GM19468 (cell line): ENCODE data around the gene NPIPA2.
"Not testable (repeated sequence)": the region's sequence is repeated elsewhere in the genome, so short reads cannot be mapped to it uniquely, and the experiment has no call there.

ENCODE experiments used
- ATAC-seq: cut with Tn5 transposase; IDR thresholded peaks from one replicate; pipeline ENCODE4 v1.9.1; 2021; ENCODE audit warnings: mild to moderate bottlenecking, moderate library complexity, moderate number of reproducible peaks; ENCODE audit not compliant: unreplicated experiment; ENCODE audit errors: extremely low read depth

NPIPA2 gene

DNA sequence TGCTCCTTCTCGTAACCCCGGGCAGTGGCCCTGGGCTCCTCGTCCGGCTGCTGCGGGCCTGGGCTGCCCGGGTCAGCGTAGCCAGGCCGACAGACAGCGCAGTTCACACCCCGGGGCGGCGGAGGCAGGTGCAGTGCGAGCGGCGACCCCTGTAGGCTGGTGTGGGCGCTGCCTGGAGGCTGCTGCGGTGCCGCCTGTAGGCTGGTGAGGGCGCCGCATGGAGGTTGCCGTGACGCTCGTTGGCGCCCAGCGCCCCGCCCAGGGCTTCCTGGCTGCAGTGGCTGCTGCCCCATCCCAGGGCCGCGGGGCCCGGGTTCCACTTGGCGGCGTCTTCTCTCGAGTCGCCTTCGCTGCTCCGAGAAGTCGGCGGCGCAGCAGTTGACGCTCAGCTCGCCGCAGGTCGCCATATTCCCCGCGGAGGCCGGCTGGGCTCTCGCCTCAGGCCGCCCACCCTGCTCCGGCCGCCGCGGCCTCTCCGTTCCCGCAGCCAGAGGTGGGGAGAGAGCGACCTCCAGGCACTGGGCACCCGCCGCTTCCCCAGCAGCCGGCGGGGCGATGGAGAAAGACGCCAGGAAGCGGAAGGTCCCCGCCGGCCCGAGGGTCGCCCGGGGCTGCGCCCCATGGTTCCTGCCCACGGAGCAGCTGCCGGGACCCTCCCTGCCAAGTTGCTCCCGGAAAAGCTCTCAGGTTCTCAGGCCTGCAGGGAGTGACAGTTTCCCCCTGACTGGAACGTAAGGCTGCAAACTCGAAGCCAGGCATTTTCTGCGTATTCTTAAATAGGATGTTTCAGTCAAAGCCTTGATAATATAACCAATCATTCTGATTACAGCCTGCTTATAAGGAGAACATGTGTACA, at the start of gene NPIPA2:
Gene NPIPA2 (plus strand): TSS at position 261 of the 856 bp plus-strand sequence. CDS start 5,533 bp downstream, outside the sequence.
- ATAC-seq, result peak; percentile 99

DNA sequence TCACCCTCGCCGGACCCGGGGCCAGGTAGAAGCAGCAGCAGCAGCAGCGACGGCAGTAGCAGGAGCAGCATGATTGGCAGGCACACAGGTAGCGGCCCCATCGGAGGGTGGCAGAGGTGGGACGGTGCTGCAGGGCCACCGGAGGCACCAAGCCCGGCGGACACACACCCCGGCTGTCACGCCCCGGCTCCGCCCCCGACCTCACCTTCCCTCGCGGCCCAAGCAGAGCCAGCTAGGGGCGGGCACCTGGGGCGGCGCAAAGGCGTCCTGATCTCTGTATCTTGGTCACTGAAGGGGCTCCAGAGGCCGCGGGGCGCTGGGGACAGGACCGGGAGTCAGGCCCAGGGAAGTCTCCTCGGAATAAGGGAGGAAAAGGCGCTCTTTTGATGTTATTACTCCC, 48.2 kb upstream of the NPIPA2 start, which contains the start of gene PLA2G10:
Gene PLA2G10 (minus strand): TSS at position 180 of the 400 bp plus-strand sequence. CDS start 79 bp downstream, at position 101.
- not testable (repeated sequence) for ATAC-seq

GRCh38 chr16:14701859-14702258, 40.5 kb upstream of the NPIPA2 start:
- not testable (repeated sequence) for ATAC-seq

GRCh38 chr16:14702672-14703071, 39.7 kb upstream of the NPIPA2 start:
- not testable (repeated sequence) for ATAC-seq

GRCh38 chr16:14703156-14704011, 38.9 kb upstream of the NPIPA2 start, which contains the start of gene NPIPA3:
Gene NPIPA3 (plus strand): TSS chr16:14703411. CDS start chr16:14708944, 5,533 bp downstream.
- peak; percentile 98 for ATAC-seq

GRCh38 chr16:14733233-14733632, 9.1 kb upstream of the NPIPA2 start:
- ATAC-seq, result not testable (repeated sequence)

GRCh38 chr16:14740832-14741385, 1.4 kb upstream of the NPIPA2 start:
- ATAC-seq, result not testable (repeated sequence)

DNA sequence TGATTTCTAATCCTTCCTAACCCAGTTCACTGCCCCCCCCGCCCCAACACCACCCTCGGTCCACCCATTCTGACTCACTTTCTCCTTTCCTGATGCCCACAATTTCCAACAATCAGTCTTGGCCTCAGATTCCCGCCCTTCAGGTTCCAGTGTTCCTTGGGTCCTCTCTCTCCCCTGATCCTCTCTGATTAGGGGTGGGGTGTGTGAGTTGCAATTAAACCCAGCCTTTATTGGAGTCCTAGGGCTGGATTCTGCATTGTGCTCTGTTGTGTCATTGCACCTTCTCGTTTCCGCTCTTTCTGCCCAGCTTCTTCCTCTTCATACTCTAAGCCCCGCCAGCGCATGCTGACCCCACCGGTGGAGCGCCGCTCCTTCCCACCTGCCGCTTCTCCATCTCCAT, 539 bp upstream of the NPIPA2 start:
- ATAC-seq, result not testable (repeated sequence)

GRCh38 chr16:14773654-14774053, 31.3 kb downstream of the NPIPA2 start:
- ATAC-seq, result not testable (repeated sequence)

DNA sequence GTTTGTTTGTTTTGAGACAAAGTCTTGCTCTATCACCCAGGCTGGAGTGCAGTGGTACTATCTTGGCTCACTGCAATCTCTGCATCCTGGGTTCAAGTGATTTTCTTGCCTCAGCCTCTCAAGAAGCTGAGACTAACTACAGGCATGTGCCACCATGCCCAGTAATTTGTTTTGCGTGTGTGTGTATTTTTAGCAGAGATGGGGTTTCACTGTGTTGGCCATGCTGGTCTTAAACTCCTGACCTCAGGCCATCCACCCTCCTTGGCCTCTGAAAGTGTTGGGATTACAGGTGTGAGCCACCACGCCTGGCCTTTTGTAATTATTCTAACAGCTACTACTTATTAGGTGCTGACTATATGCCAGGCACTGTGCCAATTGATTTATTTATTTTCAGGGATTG, 33.3 kb downstream of the NPIPA2 start:
- ATAC-seq, result not testable (repeated sequence)

DNA sequence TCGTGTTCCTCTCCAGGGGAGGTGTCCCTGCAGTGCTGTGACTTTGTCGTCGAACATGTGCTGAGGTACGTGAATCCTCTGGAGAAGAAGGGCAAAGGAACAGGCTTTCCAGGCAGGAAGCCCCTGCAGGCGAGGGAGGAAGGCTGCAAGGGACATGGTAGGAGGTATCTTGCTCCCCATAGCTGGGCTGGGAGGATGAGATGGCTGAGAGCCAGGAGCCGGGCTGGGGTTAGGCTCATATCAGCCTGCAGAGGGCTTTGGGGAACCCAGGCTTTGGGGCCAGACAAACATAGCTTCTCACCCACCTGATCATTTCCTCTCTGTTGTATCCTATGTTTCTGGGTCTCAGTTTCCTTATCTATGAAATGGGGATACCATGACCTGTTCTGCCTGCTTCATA, 34.4 kb downstream of the NPIPA2 start:
- ATAC-seq, result not testable (repeated sequence)

- ATAC-seq, result not testable (repeated sequence)
Measured at GRCh38 chr16:14779368-14779877, 37.1 kb downstream of the NPIPA2 start.

GRCh38 chr16:14786180-14786579, 43.8 kb downstream of the NPIPA2 start:
- ATAC-seq, result not testable (repeated sequence)

DNA sequence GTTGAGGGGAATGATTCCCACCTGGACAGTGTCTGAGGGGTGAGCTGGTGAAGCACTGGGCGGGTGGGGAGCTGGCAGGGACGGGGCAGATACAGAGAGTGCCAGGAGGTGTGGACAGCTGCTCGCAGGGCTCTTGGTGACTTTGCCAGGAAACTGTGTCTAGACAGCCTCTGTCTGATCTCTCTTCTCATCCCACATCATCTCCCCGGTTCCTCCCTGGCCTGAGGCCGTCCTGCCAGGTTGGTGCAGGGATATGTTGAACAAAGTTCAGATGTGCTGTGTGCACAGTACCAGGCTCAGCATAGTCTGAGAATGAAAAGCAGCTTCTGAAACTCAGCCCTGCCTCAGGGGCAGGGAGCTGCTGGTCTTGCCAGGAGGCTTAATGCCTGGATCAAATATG, 47.2 kb downstream of the NPIPA2 start:
- not testable (repeated sequence) for ATAC-seq

GRCh38 chr16:14790320-14790956, 48.1 kb downstream of the NPIPA2 start:
- ATAC-seq, result not testable (repeated sequence)

DNA sequence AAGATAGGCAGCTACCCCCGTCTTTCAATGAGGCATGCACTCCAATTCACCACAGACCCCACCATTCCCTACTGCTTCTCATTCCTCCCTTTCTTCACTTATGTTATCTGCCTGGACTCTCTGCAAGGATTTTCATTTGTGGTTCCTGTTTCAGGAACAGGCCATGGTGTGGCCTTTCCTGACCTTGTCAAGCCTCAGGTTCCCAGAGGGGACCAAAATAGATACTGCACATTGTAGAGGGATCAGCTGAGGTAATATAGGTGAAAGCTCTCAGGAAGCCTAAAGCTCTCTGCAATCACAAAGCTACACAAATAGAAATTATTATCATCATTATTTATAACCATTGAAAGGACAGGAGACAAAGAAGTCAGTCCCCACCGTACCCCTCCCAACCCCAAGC, 50.6 kb downstream of the NPIPA2 start:
- not testable (repeated sequence) for ATAC-seq

DNA sequence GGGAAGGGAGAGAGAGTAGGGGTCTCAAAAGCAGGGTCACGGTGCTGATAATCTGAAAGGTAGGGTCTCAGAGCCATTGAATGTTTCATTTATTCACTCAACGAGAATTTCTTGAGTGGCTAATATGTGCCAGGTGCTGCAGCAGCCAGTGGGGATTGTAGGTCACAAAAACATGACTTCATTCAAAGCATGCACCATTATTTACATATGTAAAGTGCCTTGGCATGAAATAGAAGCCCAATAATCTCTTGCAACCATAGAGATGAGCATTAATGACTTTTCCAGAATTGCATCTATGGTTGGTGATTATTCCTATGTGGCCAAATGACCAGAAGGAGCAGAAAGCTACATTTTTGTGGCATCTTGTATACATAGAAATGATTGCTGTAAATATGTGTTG, 55.2 kb downstream of the NPIPA2 start:
- not testable (repeated sequence) for ATAC-seq

GRCh38 chr16:14803577-14803976, 61.2 kb downstream of the NPIPA2 start:
- ATAC-seq, result not testable (repeated sequence)

DNA sequence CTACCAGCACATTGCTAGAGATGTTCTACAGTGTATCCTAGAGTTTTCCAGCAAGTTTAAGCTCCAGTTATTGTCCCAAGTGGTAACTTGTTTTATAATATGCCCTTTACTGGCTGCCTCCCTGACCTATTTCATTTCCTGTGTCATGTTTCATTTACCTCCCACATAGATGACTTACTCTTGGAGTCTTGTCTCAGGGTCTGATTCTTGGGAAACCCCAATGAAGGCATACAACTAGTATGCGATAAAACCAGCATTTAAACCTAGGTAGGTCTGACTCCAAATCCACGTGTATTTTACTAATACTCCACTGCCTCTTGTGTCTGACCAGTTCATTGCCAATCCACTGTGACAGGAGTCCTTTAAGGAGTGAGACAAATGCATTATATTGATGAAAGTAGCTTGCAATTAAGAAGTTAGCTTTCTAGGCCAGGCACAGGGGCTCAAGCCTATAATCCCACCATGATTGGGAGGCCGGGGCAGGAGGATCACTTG, 64.9 kb downstream of the NPIPA2 start:
- not testable (repeated sequence) for ATAC-seq
